ENCODE measurements around the gene VEGFB.

- TF ChIP-seq CTCF (conservative IDR thresholded peaks at IDR 0.05; ENCODE audit: low read length) (no peak), EZH2phosphoT487 (IDR thresholded peaks at IDR 0.05; ENCODE audit: borderline replicate concordance) (no peak)
Observed at GRCh38 chr11:64245797-64246620, 11.6 kb downstream of the VEGFB start.
